UCSD-AML1 (cell line): ENCODE results near the gene SRGN.
A peak's percentile ranks its signal among the peaks of the same experiment; 100 is the strongest.

ENCODE experiments used
- DNase-seq: peaks from one replicate; lab custom pipeline; 2025; ENCODE audit not compliant: unreplicated experiment; lab: John Stamatoyannopoulos, UW

The SRGN gene

DNA sequence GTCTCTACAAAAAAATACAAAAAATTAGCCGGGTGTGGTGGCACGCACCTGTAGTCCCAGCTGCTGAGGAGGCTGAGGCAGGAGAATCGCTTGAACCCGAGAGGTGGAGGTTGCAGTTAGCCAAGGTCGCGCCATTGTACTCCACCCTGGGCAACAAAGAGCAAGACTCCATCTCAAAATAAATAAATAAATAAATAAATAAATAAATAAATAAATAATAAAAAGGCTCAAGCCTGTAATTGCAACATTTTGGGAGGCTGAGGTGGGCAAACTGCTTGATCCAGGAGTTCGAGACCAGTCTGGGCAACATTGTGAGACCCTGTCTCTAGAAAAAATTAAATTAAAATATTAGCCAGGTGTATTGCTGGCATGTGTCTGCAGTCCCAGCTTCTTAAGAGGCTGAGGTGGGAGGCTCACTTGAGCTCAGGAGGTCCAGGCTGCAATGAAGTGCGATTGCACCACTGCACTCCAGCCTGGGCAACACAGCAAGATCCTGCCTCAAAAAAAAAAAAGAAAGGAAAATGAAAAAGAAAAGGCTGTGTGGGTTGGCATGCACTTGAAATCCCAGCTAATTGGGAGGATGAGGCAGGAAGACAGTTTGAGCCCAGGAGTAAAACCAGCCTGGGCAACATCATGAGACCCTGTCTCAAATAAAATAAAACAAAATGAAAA lies 27.6 kb upstream of the SRGN start:
- DNase-seq, result no peak

DNA sequence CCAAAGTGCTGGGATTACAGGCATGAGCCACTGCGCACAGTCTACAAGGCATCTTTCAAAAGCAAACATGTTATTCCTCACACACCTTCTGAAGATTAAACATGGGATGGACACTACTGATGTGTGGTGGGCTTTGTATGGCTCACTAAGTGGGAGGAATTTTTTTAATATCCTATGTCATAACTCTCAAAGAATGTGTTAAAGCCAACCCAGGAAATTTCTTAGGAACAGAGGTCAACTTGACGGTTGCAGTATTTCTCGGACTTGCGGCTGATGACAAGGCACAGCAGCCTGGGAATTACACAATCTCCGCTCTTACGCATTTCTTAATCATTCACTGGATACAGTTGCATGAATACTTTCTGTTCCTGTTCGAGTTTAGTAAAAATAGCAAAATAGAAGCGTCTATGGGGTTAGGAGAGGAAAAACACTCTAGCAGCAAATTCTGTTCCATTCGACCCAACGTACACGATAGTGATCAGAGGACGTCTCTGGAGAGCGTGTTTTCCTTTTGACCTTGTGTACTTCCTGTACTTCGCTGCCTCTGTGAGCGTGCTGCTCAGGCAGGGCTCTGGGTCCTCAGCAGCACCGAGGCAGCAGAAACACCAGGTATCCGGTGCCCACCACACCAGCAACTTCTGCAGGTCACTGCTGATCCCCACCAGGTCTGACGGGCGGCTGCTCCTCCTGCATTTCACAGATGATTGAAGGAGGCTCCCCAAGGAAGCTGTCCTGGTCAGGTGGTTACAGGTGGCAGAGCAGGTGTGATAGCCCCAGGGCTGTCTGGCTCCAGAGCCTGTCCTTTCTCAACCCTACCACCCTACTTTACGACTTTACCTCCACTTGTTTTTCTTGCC lies 26.4 kb upstream of the SRGN start:
- DNase-seq, result peak; percentile 45

DNA sequence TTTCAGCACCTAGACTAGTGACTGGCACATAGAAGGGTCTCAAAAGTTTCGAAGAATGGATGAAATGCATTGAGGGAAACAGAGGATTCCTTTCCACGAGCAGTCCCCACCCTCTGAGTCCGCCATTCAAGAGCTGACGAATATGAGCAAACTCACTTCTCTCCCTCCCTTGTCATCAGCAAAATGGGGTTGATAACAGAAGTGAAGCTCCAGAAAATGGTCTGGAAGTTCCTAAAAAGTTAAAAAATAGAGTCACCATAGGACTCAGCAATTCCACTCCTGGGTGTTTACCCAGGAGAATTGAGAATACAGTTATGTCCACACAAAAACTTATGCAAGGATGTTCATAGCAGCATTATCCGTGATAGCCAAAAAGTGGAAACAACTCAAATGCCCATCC lies 25.0 kb upstream of the SRGN start:
- DNase-seq, result no peak

DNA sequence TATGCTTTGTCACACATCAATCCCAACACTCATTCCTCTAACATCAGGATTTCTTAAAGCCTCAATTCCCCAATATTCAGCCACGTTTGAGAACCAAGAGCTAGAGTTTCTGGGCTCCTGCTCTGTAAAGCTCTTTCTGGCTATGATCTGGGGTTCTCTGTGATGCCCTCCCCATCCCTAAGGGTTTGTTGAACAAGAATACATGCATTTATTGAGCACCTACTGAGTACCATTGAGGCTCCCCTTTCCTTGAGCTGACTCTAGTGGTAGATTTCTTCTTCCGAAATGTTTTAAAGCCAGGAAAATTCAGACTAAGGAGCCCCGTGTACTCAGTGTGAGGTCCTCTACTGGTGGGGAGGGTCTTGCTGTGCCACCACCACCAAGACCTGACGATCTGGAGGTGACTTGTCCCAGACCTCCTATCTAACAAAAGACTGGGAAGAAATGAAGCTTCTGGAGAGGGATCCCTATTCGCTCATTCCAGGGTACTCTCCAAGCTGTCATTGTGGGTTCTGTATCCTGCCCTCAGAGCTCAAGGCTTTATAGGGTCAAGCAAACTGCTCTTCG lies 23.1 kb upstream of the SRGN start:
- DNase-seq, result no peak

DNA sequence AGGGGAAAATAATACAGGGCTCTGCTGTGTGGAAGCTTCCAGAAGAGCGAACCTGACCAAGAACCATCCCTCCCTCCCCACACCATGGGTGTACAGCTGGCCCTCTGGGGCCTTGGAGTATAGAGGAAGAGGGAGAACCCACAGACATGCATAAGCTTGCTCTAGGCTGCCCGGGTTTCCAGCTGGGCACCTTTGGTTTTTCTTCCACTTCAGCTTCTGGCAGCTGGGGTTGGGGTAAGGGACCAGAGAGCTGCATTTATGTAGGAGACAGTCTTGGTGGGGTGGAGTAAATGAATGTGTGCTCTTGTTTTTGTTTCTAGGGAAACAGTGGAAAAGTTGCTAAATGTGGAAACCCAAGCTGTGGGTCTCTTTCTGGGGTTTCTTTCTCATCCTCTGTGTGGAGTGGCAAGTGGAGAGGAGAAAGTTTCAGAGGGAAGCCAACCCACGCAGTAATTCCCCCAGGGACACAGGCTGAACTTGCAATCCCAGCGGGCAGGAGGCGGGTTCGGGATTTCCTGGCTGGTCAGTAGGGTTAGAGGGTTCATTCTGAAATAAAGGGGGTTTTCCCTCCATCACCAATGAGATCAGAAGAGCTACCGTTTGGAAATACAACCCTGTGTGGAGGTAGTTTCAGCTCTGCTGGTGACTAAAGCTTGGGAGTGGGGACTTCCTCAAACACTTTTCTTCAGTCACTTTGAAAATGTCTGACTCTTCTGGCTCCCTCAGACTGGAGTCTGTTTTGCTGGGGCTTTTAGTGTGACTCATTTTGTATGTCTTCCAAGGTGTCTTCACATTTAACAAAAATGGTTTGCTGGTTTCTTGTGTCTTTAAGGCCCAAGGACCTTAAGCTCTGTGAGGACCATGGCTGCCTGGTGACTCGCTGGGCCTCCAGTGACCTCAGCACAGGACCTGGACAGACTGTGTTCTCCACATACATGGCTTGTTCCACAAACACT lies 22.2 kb upstream of the SRGN start:
- DNase-seq, result no peak

DNA sequence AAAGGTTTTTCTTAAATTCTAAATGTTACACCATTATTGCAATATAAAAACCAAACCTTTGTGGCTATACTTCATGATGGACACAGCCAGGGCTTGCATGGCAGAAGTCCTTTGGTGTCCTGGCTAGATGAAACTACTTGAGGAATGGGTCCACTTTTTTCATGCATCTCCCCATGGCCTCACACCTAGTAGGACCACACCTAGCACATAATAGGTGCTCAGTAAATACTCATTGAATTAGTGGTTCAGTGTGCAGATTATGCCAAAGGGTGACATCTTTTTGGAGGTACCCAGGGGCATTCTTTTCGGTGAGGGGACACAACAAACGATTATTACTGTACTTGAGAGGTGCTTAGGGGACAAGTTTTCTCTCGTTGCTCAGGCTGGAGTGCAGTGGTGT lies 20.7 kb upstream of the SRGN start:
- DNase-seq, result no peak

DNA sequence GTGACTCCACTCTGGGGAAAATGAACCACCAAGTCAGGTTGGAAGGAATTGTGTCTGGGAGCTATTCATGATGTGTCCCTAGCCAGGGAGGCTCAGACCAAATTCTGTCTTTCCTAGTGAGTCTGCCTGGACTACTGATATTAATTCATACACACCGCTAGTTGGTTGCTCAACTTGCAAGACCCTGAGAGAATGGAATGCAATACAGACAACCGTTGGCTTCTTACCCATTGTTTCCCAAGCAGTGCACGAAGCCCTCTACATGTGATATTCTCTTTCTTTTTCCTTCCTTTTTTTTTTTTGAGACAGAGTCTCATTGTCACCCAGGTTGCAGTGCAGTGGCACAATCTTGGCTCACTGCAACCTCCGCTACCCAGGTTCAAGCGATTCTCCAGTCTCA lies 19.4 kb upstream of the SRGN start:
- DNase-seq, result no peak

DNA sequence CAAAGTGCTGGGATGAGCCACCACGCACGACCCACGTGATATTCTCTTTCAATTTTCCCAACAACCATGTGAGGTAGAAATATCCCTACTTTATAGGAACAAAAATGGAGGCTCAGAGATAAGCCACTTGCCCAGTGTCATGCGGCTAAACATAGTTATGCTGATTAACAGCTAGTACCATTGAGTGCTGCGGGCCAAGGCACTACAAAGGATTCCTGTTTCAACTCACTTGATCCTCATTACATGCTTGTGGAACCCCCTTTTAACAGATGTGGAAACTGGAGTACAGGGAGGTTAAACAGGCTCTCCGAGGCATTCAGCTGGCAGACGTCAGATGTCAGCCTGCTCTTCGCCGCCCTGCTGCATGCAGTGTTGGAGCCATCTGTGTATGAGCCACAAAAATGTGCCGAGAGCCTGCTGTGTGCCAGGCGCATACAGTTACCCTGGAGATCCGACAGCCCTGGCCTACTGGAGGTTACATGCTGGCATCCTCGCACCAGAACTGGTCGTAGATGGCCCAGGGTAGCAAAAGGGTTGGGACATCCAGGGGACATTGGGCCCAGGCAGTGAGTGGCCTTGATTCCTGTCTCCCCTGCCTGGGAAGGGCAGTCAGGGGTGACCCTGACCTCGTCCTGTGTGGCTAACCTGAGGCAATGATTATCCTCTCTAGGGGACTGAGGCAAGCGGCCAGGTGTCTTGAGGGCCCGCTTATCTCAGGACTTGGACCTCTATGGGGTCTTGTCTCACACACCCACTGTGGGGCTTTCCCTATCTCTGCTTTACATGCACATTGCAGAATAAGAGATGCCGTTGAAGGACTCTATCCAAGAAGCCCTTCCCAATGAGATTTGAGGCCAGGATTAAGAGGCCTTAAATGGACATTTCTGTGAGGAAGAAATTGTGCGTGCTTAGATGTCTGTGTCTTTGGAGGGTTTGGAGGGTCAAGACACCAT lies 18.5 kb upstream of the SRGN start:
- DNase-seq, result no peak

DNA sequence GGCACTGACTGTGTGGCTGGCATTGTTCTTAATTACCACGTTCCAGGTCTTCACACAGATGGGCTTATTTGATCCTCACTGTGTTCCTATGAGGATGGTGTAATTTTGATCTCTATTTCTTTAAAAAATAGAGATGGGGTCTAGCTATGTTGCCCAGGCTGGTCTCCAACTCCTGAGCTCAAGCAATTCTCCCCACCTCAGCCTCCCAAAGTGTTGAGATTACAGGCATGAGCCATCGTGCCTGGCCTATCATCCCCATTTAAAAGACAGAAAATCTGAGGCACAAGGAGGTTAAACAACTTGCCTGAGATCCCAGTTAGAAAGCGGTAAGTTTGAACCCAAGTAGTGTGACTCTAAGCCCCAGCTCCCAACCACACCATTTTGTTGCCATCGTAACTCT lies 17.0 kb upstream of the SRGN start:
- no peak for DNase-seq

DNA sequence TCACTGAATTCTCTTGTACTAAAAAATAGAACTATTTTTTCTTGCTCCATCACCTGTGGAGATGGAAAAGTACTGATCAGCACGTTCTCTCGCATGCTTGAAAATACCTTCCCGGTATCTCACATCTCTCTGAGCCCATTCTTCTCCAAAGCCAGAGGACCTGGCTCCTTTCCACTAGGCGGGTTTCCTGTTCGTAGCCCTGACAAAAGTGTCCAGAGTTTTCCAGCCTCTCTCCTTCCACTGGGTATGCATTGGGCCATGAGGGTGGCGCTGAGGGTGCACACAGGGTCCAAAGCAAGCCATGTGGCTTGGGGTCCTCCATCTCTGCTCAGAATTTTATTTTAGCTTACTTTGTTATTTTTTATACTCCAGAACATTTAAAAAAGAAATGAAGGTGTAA lies 16.3 kb upstream of the SRGN start:
- no peak for DNase-seq

DNA sequence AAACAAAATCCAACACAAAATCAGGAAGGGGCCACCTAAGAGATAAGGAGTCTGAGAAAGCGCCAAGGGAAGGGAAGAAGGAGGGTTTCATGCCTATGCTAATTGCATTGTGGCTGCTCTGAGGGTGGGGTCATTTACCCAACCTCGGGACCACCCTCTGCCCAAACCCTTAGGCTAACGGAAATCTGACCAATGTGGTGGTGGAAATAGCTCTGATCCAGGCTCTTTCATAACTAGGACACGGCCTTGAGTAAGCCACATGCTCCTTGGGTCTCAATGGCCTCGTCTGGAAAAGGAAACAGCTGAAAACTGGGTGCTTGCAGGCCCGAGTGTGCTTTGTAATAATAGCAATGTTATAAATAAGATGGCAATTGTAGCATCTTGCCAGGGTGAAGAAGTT lies 14.9 kb upstream of the SRGN start:
- DNase-seq, result no peak

DNA sequence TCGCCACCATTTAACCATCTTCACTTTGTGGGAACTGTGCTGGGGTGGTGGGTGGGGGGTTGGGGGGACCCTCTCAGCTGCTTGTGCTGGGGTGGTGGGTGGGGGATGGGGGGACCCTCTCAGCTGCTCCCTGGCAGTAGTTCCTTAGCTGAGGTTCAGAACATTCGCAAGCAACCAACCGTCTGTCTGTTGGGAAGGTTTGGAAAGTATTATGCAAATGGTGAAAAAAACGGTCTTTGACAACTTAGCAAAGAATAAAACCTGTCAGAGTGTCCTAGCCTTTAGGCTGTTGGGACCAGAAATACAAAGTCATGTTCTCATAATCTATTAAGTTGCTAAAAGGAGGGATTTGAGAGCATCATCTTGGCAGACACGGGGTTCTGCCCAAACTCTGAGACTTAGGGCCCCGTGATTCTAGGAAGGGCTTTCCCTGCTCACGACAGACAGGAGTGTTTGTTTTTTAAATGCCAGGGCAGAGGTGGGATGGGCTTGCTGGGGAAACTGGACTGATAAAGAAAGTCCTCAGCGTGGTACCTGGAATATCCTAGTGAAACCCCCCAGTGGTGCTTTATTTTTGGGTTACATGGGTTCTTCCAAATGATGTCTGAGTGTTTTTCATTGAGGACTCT lies 14.1 kb upstream of the SRGN start:
- no peak for DNase-seq

DNA sequence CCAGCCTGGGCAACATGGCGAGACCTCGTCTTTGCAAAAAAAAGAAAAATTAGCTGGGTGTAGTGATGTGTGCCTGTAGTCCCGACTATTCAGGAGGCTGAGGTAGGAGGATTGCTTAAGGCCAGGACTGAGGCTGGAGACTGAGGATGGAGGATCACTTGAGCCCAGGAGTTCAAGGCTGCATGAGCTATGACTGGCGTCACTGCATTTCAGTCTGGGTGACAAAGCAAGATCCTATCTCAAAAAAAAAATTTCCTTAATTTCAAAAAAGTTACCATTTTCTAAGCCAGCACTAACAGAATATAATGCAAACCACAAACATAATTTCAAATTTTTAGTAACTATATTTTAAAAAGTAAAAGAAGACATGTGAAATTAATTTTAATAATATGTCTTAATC lies 13.4 kb upstream of the SRGN start:
- no peak for DNase-seq

DNA sequence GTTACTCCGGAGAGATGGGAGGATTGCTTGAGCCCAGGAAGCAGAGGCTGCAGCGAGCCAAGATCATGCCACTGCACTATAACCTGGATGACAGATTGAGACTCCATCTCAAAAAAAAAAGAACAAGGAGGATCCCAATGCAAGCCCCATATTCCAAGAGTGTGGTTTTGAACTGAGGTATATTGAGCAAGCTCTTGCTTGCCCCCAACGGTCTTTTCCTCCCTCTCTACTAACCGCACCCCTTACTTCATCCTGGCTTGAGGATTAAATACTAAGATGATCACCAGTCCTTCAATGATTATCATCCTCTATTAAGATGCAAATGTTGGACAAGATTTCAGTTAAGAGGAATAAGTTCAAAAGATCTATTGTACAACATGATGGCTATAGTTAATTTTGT lies 12.5 kb upstream of the SRGN start:
- DNase-seq, result no peak

DNA sequence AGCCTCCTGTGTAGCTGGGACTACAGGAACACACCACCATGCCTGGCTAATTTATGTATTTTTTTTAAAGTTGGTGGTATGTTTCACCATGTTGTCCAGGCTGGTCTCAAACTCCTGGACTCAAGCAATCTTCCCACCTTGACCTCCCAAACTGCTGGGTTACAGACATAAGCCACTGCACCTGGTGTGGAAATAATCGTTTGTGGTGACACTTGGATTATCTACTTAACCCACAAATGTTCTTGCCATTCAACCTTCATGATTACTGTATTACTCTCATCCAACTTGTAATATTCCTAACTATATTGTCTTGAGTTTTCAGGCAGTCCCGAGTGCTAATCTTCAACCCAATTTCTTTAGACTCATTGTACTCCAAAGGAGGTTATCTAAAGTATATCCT lies 9.6 kb upstream of the SRGN start:
- no peak for DNase-seq

DNA sequence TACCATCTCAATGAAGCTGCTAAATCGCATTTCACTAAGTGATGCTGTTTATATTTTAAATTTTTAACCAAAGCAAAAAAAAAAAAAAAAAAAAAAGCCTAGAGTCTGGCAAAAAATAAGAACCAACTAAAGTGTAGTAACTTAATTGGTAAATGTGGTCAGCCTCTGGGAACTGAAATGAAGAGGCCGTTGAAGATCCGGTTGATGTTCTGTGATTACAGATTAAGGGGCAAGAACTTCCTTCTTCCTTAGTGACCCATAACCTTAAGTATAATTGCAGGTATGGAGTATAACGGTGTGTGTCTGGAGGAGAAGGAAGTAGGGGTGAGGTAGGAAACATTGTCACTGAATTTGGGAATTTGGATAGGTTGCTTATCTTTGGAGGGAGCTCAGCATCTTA lies 7.7 kb upstream of the SRGN start:
- DNase-seq, result no peak

DNA sequence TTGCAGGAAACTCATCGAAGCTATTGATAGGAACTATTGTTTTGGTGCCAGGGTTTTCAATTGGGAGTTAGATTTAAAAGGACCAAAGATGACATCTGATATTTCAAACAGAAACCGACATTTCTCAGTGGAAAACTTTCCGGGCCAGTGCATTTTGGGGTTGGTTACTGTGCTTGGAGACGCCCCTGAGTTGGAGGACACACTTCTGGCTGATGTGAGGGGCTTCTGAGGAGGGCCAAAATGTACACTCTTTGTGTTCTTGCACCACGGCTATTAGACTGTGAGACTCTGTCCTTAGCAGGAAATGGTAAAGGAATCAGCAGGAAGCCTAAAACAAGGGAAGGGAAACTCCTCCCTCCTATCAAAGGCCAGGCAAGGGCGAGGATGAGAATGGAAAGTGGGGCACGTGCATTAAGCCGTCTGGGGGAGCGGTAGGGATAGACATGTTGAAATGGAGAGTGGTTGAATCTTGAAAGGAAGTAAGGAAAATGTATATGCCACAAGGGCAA lies 1.8 kb upstream of the SRGN start:
- peak; percentile 55 for DNase-seq

DNA sequence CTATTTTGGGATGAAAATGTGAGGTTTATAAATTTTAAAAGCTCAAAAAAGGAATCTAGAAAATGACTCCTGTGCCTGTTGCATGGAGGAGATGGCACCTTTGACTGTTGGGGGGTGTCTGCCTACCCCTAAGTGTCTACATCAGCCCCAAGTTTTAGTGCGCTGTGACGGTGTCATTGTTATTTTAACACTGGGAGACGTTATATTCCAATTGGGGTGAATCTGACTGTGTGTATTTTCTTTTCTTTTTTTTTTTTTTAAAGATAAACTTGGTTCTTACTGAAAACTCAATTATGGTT lies 517 bp downstream of the SRGN start:
- no peak for DNase-seq

DNA sequence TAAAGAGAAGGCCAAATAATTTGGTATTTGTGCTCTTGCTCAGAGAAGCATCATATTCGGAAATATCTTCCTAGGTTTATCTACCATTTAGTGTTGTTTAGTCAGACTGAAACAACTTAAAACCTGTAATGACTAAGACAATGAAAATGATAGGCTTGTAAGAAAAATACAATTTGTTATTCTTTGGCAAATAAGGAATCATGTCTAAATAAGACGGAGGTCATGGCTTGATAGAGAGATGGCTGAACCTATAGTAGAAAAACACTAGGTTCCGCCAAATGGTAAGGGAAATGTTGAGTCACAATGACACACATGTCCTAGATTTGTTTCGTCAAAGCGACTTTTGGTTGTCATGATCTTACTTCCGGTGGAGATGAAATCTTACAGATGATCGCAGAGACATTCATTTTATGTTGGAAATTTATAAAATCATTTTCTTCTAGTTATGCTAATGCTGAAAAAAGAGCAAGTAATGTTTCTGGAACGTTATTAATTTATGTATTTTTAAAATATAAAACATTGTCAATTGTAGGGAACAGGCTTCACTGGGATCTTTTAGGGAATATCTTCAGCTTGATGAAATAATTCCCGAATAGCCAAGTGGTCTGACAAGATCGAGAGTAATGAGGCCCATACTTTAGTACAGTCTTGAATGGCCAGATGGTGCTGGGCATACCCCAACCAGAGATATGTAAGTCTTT lies 1.0 kb downstream of the SRGN start:
- no peak for DNase-seq
